ENCODE results near the gene NDUFS7.

Gene NDUFS7

GRCh38 chr19:1386945-1387683 lies 3.4 kb downstream of the NDUFS7 start:
- no peak for DNase-seq (ENCODE audit: low spot score)

- DNase-seq (ENCODE audit: low spot score): no peak
Observed at GRCh38 chr19:1387684-1388636, 4.3 kb downstream of the NDUFS7 start.

- no peak for DNase-seq (ENCODE audit: low spot score)
Observed at GRCh38 chr19:1388637-1389026, 4.9 kb downstream of the NDUFS7 start.

GRCh38 chr19:1389033-1389940 lies 5.6 kb downstream of the NDUFS7 start:
- DNase-seq (ENCODE audit: low spot score): no peak

GRCh38 chr19:1390890-1391423 lies 7.2 kb downstream of the NDUFS7 start:
- DNase-seq (ENCODE audit: low spot score): no peak

DNA sequence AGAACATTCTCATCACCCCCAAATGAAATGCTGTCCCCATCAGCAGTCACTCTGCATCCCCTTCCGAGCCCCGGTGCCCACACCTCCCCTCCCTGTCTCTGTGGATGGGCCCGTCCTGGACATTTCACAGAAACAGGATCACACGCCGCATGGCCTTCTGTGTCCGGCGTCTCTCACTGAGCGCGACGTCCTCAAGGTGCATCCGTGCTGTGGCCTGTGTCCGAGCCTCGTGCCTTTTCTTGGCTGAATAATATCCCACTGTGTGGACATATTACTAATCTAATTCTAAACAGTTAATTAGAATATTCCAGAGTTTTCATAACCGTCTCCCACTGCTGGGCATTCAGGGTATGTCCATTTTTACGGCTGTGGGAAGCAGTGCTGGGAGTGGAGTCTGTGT lies 8.7 kb downstream of the NDUFS7 start:
- no peak for DNase-seq (ENCODE audit: low spot score)

GRCh38 chr19:1392939-1393530 lies 9.3 kb downstream of the NDUFS7 start:
- DNase-seq (ENCODE audit: low spot score): no peak

DNA sequence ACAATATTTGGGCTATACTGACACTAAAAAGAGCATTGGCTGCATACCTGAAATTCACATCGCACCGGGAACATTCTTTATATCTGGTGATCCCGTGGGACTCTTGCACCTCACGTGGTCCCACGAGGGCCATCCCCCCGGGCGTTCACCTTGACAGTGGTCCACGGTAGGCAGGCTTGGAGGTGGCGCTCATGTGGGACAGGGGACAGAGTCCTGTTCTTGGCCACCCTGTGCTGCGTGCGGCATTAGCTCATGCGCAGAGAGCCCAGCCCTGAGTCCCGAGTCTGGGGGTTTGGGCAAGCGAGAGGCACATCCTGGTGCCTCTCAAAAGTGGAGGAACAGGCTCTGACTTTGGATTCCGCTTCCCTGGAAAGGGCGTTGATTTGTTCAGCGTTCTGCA lies 10.1 kb downstream of the NDUFS7 start:
- DNase-seq (ENCODE audit: low spot score): no peak

- no peak for DNase-seq (ENCODE audit: low spot score)
Observed at GRCh38 chr19:1394252-1395193, 10.8 kb downstream of the NDUFS7 start.

GRCh38 chr19:1395194-1396018 lies 11.7 kb downstream of the NDUFS7 start:
- no peak for DNase-seq (ENCODE audit: low spot score)

DNA sequence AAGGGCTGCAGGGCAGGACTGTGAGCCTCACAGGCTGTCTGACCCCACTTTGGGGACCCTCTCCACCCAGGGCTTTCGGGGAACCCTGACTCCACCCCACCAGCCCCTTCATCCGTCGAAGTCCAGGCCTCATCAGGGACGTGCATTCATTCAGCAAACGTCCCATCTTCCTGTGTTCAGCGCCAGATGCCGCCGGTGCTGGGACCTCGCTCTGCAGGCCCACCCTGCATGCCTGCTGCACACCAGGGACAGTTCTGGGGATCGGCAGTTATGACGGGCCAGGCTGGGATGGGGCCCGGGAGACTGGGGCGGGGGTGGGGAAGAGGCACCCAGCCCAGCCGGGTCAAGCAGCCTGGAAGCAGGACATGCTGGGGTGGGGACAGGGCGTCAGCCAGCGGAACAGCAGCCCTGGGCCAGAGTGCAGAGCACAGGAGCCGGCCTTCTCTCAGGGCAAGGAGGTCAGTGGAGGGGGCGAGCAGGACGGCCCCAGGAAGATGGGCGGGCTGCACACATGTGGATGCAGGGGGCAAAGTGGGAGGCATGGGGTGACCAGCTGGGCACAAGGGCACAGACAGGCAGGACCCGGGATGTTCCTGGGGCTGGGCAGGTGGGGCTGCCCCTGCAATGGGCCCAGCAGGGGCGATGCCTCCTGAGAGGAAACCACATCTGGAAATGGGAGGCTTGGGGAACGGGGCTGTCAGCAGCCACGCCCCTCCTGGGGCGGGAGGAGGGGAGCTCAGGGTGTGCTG lies 12.5 kb downstream of the NDUFS7 start:
- DNase-seq (ENCODE audit: low spot score): no peak

GRCh38 chr19:1396768-1397679 lies 13.3 kb downstream of the NDUFS7 start:
- DNase-seq (ENCODE audit: low spot score): no peak

- DNase-seq (ENCODE audit: low spot score): no peak
Observed at GRCh38 chr19:1397838-1398237, 14.1 kb downstream of the NDUFS7 start.

DNA sequence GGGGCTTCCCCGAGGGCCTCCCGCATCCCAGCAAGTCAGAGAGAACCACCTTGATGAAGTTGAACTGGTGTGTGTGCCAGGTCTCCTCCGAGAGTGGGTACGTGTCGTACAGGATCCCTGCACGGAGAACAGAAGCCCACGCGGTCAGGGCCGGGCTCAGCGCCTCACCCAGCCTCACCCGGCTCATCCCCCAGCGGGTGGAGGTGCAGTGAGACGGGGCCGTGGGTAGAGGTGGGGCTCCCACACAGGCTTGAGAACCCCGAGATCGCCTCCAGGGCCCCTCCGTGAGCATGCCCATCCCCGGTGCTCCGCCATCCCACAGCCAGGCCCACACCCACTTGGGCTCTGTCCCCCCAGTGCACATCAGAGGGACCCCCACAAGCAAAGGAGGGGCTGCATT lies 15.4 kb downstream of the NDUFS7 start:
- no peak for DNase-seq (ENCODE audit: low spot score)

DNA sequence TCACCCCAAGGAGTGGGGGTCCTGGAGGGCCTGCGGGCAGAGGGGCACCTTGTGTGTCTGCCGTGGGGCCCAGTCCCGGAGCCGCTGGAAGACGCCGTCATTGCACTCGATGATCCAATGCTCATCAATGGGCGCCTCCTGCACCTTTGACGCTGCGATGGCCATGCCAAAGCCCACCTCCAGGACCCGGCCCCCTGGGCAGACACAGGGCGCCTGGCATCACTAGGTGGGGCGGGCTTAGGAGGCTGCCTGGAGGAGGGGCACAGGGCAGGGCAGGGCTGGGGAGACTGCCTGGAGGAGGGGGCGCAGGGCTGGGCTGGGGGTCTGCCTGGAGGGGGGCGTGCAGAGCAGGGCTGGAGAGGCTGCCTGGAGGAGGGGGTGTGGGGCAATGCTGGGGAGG lies 16.0 kb downstream of the NDUFS7 start:
- DNase-seq (ENCODE audit: low spot score): no peak

DNA sequence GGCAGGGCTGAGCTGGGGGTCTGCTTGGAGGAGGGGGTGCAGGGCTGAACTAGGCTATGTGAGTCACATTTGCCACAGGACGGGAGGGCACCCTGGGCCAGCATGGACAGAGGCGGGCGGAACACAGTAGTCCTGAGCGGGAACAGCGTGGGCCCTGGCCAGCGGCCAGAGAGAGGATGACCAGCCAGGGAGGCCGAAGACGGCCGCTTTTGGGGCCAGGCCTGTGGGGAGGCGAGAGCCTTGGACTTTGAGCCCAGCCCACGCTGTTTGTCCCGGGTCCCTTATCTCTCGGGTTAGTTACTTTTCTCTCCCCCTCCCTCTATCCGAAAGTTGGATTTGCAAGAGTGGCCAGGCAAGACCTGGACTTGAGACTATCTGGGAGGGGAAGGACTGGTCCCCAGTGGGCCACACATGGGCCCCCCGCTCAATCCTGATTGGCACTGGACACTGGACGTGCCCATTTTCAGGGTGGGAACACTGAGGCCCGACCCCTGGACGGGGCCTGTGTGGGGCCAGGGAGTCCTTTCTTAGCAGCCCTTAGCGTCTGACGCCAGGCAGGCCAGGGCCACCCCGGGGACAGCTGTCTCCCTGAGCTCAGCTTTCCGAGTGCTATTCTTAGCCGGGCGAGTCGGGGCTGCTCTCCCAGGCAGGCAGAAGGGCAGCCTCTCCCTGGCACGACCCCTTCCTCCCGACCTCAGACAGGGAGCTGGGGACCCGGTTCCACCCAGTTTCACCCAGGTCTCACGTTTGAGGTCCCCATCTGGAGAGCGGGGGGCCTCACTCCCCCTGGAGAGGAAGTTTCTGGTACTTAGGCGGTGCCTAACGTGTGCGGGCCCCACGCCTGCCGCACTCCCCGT lies 16.8 kb downstream of the NDUFS7 start:
- peak; percentile 73 for DNase-seq (ENCODE audit: low spot score)
